ENCODE measurements around the gene MAP3K21.

Gene MAP3K21

GRCh38 chr1:233326319-233326718 lies 1.2 kb upstream of the MAP3K21 start:
- no peak for DNase-seq (ENCODE audit: low read depth)

- no peak for DNase-seq (ENCODE audit: low read depth)
These were observed 493 bp upstream of the MAP3K21 start for GRCh38 chr1:233326811-233327650.

GRCh38 chr1:233328142-233328921 lies 808 bp downstream of the MAP3K21 start:
- DNase-seq (ENCODE audit: low read depth): no peak

GRCh38 chr1:233331676-233332519 lies 4.4 kb downstream of the MAP3K21 start:
- DNase-seq (ENCODE audit: low read depth): no peak

- no peak for DNase-seq (ENCODE audit: low read depth)
These were observed 5.6 kb downstream of the MAP3K21 start for GRCh38 chr1:233333086-233333485.

GRCh38 chr1:233334092-233334491 lies 6.6 kb downstream of the MAP3K21 start:
- no peak for DNase-seq (ENCODE audit: low read depth)

GRCh38 chr1:233336554-233337456 lies 9.3 kb downstream of the MAP3K21 start:
- DNase-seq (ENCODE audit: low read depth): no peak

GRCh38 chr1:233337505-233337904 lies 10.0 kb downstream of the MAP3K21 start:
- no peak for DNase-seq (ENCODE audit: low read depth)

- DNase-seq (ENCODE audit: low read depth): no peak
These were observed 10.6 kb downstream of the MAP3K21 start for GRCh38 chr1:233338102-233338501.

- DNase-seq (ENCODE audit: low read depth): no peak
These were observed 12.6 kb downstream of the MAP3K21 start for GRCh38 chr1:233340031-233340555.

- no peak for DNase-seq (ENCODE audit: low read depth)
These were observed 13.5 kb downstream of the MAP3K21 start for GRCh38 chr1:233340966-233341516.

GRCh38 chr1:233342086-233342485 lies 14.6 kb downstream of the MAP3K21 start:
- DNase-seq (ENCODE audit: low read depth): no peak

GRCh38 chr1:233343262-233343661 lies 15.7 kb downstream of the MAP3K21 start:
- no peak for DNase-seq (ENCODE audit: low read depth)

GRCh38 chr1:233347338-233347737 lies 19.8 kb downstream of the MAP3K21 start:
- DNase-seq (ENCODE audit: low read depth): no peak

- no peak for DNase-seq (ENCODE audit: low read depth)
These were observed 21.6 kb downstream of the MAP3K21 start for GRCh38 chr1:233349137-233349536.

GRCh38 chr1:233354983-233355382 lies 27.5 kb downstream of the MAP3K21 start:
- DNase-seq (ENCODE audit: low read depth): no peak

GRCh38 chr1:233355841-233356704 lies 28.5 kb downstream of the MAP3K21 start:
- no peak for DNase-seq (ENCODE audit: low read depth)

- no peak for DNase-seq (ENCODE audit: low read depth)
These were observed 29.1 kb downstream of the MAP3K21 start for GRCh38 chr1:233356705-233356987.

- DNase-seq (ENCODE audit: low read depth): no peak
These were observed 30.3 kb downstream of the MAP3K21 start for GRCh38 chr1:233357595-233358397.
